GM18867 (cell line): ENCODE measurements around the gene FLOT1.

Experiments used
- ATAC-seq: cut with Tn5 transposase; IDR thresholded peaks from one replicate; pipeline ENCODE4 v1.9.1; 2021; ENCODE audit warnings: mild to moderate bottlenecking, moderate library complexity; ENCODE audit not compliant: unreplicated experiment

Gene FLOT1

DNA sequence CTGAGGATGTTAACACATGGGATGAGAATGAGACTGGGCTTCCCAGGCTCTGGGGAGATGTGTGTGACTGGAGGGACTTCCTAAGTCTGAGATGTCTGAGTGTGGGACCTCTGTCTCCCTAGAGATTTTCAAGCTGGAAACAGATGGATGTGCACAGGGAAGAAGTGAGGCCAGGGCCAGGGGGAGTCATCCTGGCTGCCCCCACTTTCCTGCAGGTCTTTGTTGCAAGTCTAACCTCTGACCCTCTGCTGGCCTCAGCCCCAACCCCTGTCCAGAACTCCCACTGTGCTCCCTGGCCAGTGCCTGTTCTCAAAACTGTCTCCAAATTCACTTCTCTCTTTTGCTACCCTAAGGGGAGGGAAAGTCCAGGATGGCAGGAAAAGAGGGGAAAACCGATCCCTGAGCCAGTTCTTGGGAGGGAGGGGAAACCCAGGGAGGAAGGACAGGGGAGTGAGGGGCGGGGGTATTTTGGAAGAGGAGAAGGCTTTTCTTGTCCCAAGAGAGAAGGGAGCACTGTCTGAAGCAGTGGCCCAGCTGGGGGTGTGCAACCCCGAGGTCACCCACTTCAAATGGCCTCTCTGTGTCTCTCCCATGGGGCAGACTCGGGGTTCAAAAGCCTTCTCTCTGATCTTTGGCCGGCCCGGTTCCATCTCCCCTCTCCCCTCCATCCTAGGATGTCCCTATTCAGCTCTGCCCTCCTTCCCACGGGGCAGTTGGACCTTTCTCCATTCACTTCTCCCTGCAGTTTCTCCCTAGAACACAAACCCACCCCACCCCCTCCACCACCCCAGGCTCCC is 59.1 kb downstream of the FLOT1 start:
- ATAC-seq = no peak

- ATAC-seq = peak; percentile 51
Observed at GRCh38 chr6:30682143-30683117, 60.1 kb downstream of the FLOT1 start.

- no peak for ATAC-seq
Observed at GRCh38 chr6:30681766-30682142, 60.7 kb downstream of the FLOT1 start.

GRCh38 chr6:30679765-30680535 is 62.5 kb downstream of the FLOT1 start:
- ATAC-seq = no peak

- no peak for ATAC-seq
Observed at GRCh38 chr6:30678964-30679726, 63.3 kb downstream of the FLOT1 start.
